C4-2B (cell line): ENCODE results near the gene KAZN.

ENCODE experiments used
- ZFX ChIP-seq: fragments of 450-650 bp; IDR thresholded peaks from 2 replicates; pipeline ENCODE4 v1.6.1; 2017
- TF ChIP-seq, protein P1 (sequence below): fragments of 450-650 bp; conservative IDR thresholded peaks from 2 replicates; pipeline ENCODE4 v1.5.1; 2017; ENCODE audit warnings: mild to moderate bottlenecking

DNA sequence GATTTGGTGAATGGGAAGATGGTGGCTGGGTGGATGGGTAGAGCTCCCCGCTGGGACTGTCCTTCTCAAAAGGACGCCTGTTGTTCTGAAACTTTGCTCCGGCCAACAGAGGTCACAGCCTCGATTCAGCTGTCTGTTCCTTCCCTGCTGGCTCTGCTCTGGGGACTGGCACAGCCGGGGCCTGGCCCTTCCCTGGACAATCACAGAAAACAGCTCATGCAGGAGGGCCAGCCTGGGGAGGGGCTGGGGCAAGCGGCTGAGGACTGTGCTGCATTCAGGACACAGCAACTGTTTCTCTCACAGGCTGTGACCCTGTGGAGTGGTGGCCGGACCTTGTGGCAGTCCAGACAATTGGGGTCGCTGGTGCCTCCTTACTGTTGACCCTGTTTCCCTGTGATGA, 444.4 kb downstream of the KAZN start:
- TF ChIP-seq, protein P1, sequence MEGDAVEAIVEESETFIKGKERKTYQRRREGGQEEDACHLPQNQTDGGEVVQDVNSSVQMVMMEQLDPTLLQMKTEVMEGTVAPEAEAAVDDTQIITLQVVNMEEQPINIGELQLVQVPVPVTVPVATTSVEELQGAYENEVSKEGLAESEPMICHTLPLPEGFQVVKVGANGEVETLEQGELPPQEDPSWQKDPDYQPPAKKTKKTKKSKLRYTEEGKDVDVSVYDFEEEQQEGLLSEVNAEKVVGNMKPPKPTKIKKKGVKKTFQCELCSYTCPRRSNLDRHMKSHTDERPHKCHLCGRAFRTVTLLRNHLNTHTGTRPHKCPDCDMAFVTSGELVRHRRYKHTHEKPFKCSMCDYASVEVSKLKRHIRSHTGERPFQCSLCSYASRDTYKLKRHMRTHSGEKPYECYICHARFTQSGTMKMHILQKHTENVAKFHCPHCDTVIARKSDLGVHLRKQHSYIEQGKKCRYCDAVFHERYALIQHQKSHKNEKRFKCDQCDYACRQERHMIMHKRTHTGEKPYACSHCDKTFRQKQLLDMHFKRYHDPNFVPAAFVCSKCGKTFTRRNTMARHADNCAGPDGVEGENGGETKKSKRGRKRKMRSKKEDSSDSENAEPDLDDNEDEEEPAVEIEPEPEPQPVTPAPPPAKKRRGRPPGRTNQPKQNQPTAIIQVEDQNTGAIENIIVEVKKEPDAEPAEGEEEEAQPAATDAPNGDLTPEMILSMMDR: no peak
- TF ChIP-seq ZFX: no peak
